KMS-11 (cell line): ENCODE data around the gene ABCB6.
A peak's percentile ranks its signal among the peaks of the same experiment; 100 is the strongest.

Source experiments
- H2AFZ ChIP-seq: fragments of 200-600 bp; sonication (generic); 2 replicates; pipeline ENCODE4 v1.6.1; 2016; ENCODE audit warnings: antibody characterized with exemption, mixed run types, low read depth
- H3K27ac ChIP-seq: fragments of 200-600 bp; sonication (generic); 2 replicates; pipeline ENCODE4 v1.6.1; 2016; ENCODE audit warnings: mild to moderate bottlenecking, mixed run types
- H3K27me3 ChIP-seq: fragments of 200-600 bp; sonication (generic); 2 replicates; pipeline ENCODE4 v1.6.1; 2017; ENCODE audit warnings: mild to moderate bottlenecking, low read depth, mixed run types, moderate library complexity; ENCODE audit not compliant: insufficient read depth
- H3K36me3 ChIP-seq: fragments of 200-600 bp; sonication (generic); 2 replicates; pipeline ENCODE4 v1.6.1; 2017; ENCODE audit warnings: mild to moderate bottlenecking, mixed run types; ENCODE audit not compliant: insufficient read depth
- H3K4me1 ChIP-seq: fragments of 200-600 bp; sonication (generic); 2 replicates; pipeline ENCODE4 v1.6.1; 2016; ENCODE audit warnings: mild to moderate bottlenecking, low read depth, mixed run types; ENCODE audit not compliant: poor library complexity, severe bottlenecking
- H3K4me2 ChIP-seq: fragments of 200-600 bp; sonication (generic); 2 replicates; pipeline ENCODE4 v1.7.0; 2016; ENCODE audit warnings: mild to moderate bottlenecking, mixed run types
- H3K4me3 ChIP-seq: fragments of 200-600 bp; sonication (generic); IDR thresholded peaks from 2 replicates; pipeline ENCODE4 v1.6.1; 2017; ENCODE audit warnings: low read depth, low read length, mixed read lengths; ENCODE audit not compliant: insufficient read depth
- H3K79me2 ChIP-seq: fragments of 200-600 bp; sonication (generic); 2 replicates; pipeline ENCODE4 v1.6.1; 2016; ENCODE audit warnings: low read depth, mixed run types; ENCODE audit not compliant: insufficient read depth
- H3K9ac ChIP-seq: fragments of 200-600 bp; sonication (generic); 2 replicates; pipeline ENCODE4 v1.6.1; 2016; ENCODE audit warnings: mild to moderate bottlenecking, mixed run types
- H4K20me1 ChIP-seq: fragments of 200-600 bp; sonication (generic); 2 replicates; pipeline ENCODE4 v1.6.1; 2016; ENCODE audit warnings: mild to moderate bottlenecking, mixed run types; ENCODE audit not compliant: insufficient read depth
- TF ChIP-seq, protein P1 (sequence below): fragments of 200-600 bp; sonication (generic); conservative IDR thresholded peaks from 2 replicates; pipeline ENCODE4 v1.6.1; 2017; ENCODE audit warnings: low read depth, mild to moderate bottlenecking, antibody characterized with exemption, low read length, moderate library complexity, mixed read lengths

The ABCB6 gene

GRCh38 chr2:219210196-219210885 lies 8.4 kb downstream of the ABCB6 start:
- H3K27me3 ChIP-seq: no peaks in the 10 kb centered on the region
- H3K36me3 ChIP-seq: no peaks in the 10 kb centered on the region
- H3K9ac ChIP-seq: no peak overlapping the region
- TF ChIP-seq, protein P1, sequence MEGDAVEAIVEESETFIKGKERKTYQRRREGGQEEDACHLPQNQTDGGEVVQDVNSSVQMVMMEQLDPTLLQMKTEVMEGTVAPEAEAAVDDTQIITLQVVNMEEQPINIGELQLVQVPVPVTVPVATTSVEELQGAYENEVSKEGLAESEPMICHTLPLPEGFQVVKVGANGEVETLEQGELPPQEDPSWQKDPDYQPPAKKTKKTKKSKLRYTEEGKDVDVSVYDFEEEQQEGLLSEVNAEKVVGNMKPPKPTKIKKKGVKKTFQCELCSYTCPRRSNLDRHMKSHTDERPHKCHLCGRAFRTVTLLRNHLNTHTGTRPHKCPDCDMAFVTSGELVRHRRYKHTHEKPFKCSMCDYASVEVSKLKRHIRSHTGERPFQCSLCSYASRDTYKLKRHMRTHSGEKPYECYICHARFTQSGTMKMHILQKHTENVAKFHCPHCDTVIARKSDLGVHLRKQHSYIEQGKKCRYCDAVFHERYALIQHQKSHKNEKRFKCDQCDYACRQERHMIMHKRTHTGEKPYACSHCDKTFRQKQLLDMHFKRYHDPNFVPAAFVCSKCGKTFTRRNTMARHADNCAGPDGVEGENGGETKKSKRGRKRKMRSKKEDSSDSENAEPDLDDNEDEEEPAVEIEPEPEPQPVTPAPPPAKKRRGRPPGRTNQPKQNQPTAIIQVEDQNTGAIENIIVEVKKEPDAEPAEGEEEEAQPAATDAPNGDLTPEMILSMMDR: no peak
- no peaks in the 10 kb centered on the region for H3K79me2 ChIP-seq
- H3K4me2 ChIP-seq: no peak overlapping the region
- no peaks in the 10 kb centered on the region for H4K20me1 ChIP-seq
- no peak overlapping the region for H2AFZ ChIP-seq
- H3K27ac ChIP-seq: no peak overlapping the region
- H3K4me3 ChIP-seq: no peak overlapping the region
- peaks cover 15% of the 10 kb centered on the region for H3K4me1 ChIP-seq

DNA sequence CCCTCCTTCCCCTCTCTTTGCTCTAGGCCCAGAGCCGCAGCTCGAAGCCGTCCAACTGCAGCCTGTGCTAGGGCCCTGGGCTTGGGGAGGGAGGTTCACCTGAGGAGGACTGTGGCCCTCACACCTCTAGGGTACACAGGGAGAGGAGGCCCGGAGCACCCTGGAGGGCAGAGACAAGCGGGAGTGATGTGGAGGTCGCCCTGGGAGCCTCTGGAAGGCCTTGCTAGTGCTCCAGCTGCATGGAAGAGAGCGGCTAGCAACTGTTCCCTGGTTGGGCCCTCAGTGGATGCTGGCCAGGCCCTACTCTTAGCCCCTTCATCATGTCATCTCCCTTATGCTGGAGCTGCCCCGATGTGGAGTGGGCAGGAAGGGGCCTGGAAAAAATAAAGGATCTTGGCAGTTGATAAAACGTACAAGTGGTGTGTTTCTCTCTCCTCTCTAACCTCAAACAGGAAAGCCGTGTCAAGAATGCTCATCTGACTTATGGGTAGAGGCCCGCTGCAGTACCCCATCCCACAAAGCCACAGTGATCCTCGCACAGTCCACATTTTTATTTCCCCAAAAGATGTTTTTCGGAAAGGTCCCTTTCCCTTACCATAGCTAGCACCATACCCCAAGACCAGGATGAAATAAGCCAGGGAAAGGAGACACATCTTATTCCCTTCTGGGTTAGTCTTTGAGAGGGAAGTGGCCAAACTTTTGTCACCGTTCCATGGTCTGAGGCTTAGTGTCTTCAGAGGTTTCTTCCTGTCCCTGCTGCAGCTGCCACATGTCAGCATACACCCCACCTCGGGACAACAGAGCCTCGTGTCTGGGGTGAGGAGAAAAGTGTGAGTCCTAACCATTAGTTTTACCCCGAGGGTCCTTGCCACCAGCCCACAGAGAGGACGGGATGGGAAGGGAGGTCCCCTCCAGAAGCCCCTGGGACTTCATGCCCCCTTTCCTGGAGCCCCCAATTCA lies 9.2 kb downstream of the ABCB6 start:
- TF ChIP-seq, protein P1: no peak
- H3K27me3 ChIP-seq: no peaks in the 10 kb centered on the region
- no peak overlapping the region for H3K9ac ChIP-seq
- H3K4me2 ChIP-seq: no peak overlapping the region
- H3K4me3 ChIP-seq: no peak overlapping the region
- no peaks in the 10 kb centered on the region for H3K79me2 ChIP-seq
- no peaks in the 10 kb centered on the region for H4K20me1 ChIP-seq
- no peak overlapping the region for H3K27ac ChIP-seq
- no peaks in the 10 kb centered on the region for H3K36me3 ChIP-seq
- no peak overlapping the region for H2AFZ ChIP-seq
- peaks cover 18% of the 10 kb centered on the region for H3K4me1 ChIP-seq

GRCh38 chr2:219207884-219208740 lies 10.6 kb downstream of the ABCB6 start:
- H3K4me1 ChIP-seq: peaks cover 18% of the 10 kb centered on the region
- no peaks in the 10 kb centered on the region for H3K27me3 ChIP-seq
- H3K79me2 ChIP-seq: no peaks in the 10 kb centered on the region
- H3K27ac ChIP-seq: no peak overlapping the region
- TF ChIP-seq, protein P1: no peak
- H2AFZ ChIP-seq: no peak overlapping the region
- H3K36me3 ChIP-seq: no peaks in the 10 kb centered on the region
- H3K9ac ChIP-seq: no peak overlapping the region
- no peaks in the 10 kb centered on the region for H4K20me1 ChIP-seq
- peak overlapping the region; percentile 62; the same call in 1 of the 2 replicates for H3K4me2 ChIP-seq
- H3K4me3 ChIP-seq: no peak overlapping the region

DNA sequence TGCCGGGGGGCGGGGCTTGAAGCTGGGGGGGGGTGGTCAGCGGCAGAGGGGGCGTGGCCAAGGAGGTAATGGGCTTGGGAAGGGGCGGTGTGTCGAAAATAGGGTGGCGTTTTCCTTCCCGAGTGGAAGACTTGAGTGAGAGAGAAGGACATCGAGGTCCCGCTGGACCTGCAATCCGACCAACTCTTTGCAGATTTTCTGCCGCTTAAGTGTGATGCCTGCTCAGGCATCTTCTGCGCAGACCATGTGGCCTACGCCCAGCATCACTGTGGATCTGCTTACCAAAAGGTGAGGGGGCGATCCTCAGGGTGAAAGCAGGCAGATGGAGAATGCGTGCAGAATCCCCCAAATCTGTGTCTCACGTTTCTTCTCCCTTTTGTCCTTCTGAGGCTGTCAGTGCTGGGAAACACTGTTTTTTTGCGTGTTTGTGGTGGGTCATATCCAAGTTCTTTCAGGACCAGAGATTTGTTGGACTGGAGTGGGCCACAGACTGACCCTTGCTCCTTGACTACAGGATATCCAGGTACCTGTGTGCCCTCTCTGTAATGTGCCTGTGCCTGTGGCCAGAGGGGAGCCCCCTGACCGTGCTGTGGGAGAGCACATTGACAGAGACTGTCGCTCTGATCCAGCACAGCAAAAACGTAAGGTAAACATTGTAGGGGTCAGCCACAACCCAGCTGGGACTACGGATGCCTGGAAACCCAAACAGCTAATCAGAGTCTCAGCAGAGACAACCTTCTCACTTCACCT lies 11.4 kb downstream of the ABCB6 start:
- Histone ChIP-seq H3K79me2 (no peaks in the 10 kb centered on the region), H3K27ac (no peak overlapping the region), H3K9ac (peak overlapping the region; percentile 17; the same call in 1 of the 2 replicates), H3K4me1 (peaks cover 18% of the 10 kb centered on the region), H3K36me3 (no peaks in the 10 kb centered on the region), H3K27me3 (no peaks in the 10 kb centered on the region), H3K4me2 (peak overlapping the region; percentile 62), H4K20me1 (no peaks in the 10 kb centered on the region), H2AFZ (no peak overlapping the region), H3K4me3 (no peak overlapping the region)
- TF ChIP-seq, protein P1: no peak
